ENCODE results near the gene SLC2A4RG. TPM values are rescaled to one million over a fixed set of nuclear protein-coding genes. Genes with fewer than 3 reads are reported as not detected.

SLC2A4RG gene
- total and polyA plus RNA-seq, 2 of the 13 experiments (the other 11 are each of a cell fraction or from before 2014, with no cell fraction given), result 91.4 to 95.9 TPM

DNA sequence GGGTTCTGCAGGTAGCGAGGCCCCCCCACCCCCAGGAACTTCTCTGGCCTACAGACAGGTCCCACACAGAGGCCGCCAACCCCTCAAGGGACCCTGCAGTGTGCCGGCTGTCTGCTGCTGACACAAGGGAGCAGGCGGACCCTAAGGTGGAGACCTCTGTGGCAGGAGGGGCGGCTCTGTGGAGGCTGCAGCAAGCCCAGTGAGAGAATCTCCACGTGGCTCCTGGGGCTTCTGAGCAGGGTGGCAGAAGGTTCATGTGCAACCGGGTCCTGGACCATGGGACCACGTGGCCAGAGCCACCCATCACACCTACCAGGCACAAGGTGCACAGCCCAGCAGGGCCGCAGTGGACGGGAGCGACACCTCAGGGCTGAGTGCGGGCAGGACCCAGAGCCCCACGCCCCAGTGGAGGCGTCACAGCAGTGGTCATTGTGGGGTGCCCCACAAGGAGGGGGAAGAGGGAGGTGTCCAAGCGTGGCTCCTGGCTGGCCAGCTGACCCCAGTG is 36.1 kb upstream of the SLC2A4RG start (continued):
- TF ChIP-seq, protein P1, sequence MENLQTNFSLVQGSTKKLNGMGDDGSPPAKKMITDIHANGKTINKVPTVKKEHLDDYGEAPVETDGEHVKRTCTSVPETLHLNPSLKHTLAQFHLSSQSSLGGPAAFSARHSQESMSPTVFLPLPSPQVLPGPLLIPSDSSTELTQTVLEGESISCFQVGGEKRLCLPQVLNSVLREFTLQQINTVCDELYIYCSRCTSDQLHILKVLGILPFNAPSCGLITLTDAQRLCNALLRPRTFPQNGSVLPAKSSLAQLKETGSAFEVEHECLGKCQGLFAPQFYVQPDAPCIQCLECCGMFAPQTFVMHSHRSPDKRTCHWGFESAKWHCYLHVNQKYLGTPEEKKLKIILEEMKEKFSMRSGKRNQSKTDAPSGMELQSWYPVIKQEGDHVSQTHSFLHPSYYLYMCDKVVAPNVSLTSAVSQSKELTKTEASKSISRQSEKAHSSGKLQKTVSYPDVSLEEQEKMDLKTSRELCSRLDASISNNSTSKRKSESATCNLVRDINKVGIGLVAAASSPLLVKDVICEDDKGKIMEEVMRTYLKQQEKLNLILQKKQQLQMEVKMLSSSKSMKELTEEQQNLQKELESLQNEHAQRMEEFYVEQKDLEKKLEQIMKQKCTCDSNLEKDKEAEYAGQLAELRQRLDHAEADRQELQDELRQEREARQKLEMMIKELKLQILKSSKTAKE (CRISPR knock-in tag; IDR thresholded peaks at IDR 0.05; ENCODE audit: borderline replicate concordance), result no peak
- 0 out of 2 replicates have a peak, but pooled peaks have one; percentile 54 for TF ChIP-seq NFIB (CRISPR knock-in tag; IDR thresholded peaks at IDR 0.05; ENCODE audit: borderline replicate concordance)

DNA sequence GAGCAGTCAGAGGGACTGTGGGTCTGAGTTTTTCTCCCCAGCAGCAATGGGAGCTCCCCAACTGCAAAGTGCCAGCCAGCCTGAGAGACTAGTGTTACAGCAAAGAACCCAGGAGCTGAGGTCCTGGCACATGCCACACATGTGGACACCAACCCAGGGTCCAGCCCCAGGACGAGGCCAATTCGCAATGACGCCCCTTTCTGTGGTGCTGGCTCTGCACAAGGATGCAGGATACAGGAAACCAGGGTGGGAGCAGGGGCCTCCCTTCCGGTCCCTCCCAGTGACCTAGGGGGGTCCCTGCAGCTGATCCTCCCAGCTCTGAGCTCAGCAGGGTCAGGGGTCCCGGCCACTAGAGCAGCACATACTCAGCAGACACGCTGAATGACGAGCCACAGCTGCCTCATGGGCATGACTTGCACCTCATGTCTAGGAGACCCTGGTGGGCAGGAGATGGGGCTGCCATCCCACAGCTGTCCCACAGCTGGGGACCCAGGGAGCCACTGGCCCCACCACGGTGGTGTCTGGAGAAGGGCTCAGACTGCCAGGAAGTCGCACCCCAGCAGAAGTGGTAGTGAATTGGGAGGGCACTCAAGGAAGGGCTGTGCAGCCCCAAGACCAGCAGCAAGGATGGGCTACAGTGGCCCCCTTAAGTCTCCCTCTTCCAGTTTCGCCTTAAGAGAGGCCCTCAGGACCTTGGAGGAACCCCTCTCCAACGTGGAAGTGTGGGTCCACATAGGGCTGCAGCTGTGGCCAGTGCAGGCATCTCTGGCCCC is 35.4 kb upstream of the SLC2A4RG start:
- ATAC-seq, result no peak
- ChIA-PET POLR2A (interaction anchor here (1.5 to 12.4 kb wide), 2 partner anchors 32 to 41 kb away, joined by 5 to 190 read pairs; partner anchors contain the start of genes LIME1 and SLC2A4RG), CTCF (ENCODE audit: low intra/inter-chr PET ratio, low total read pairs) (no interaction called here)
- TF ChIP-seq SAFB2 (CRISPR knock-in tag; IDR thresholded peaks at IDR 0.05; ENCODE audit: borderline replicate concordance, low read depth) (0 out of 2 replicates have a peak, but pooled peaks have one; percentile 29), HOXA5 (CRISPR knock-in tag; IDR thresholded peaks at IDR 0.05) (no peak), ZNF776 (CRISPR knock-in tag; IDR thresholded peaks at IDR 0.05) (0 out of 2 replicates have a peak, but pooled peaks have one; percentile 35), ZNF136 (CRISPR knock-in tag; IDR thresholded peaks at IDR 0.05; ENCODE audit: low read depth) (no peak), NFIB (CRISPR knock-in tag; IDR thresholded peaks at IDR 0.05; ENCODE audit: borderline replicate concordance) (0 out of 2 replicates have a peak, but pooled peaks have one; percentile 7), AGO2 (optimal IDR thresholded peaks at IDR 0.05; ENCODE audit: low read depth, low read length) (peak; percentile 69)
- WGBS (ENCODE audit: low lambda C conversion rate), result 96% methylated on average over 10 of the region's 11 CpGs
- intact Hi-C loops (cut with micrococcal nuclease; ENCODE audit: unreplicated experiment), result no loop called here
- no TSS peak for BruUV-seq (replicated peaks)
- Histone ChIP-seq H3K4me1 (ENCODE audit: insufficient read depth, low read length) (peaks cover 17% of the 10 kb centered on the region), H2AFZ (ENCODE audit: low read length) (no peak overlapping the region), H3K9me3 (ENCODE audit: low read length) (no peaks in the 10 kb centered on the region), H3K79me2 (ENCODE audit: insufficient read depth, low read length) (peaks cover 33% of the 10 kb centered on the region), H3K36me3 (replicated peaks in 1 of 2; ENCODE audit: control insufficient read depth in 1 of 2, insufficient read depth in 2 of 2, low read length in 2 of 2) (peaks cover 17 to 35% of the 10 kb centered on the region in 2 experiments), H3K27me3 (ENCODE audit: control insufficient read depth in 1 of 2, insufficient read depth in 2 of 2, low read length in 2 of 2) (no peaks in the 10 kb centered on the region; a peak in 1 of 5 replicates), H4K20me1 (ENCODE audit: insufficient read depth, low read length) (peaks cover 10% of the 10 kb centered on the region; the same call in 1 of the 2 replicates), H3K27ac (ENCODE audit: extremely low read length, insufficient read depth, low read length) (no peak overlapping the region), H3K4me2 (ENCODE audit: low read depth, low read length) (no peak overlapping the region), H3K9ac (ENCODE audit: insufficient read depth, low read depth, low read length) (no peak overlapping the region), H3K4me3 (replicated peaks in 1 of 3; ENCODE audit: insufficient read depth in 1 of 3, low read depth in 2 of 3, low read length in 3 of 3) (no peak overlapping the region)
- in situ Hi-C loops (cut with HindIII; ENCODE audit: extremely low pct_ligation_motif_present, low pct_unique_long_range_greater_than_20kb), result loop anchor here (10.0 kb wide), 1 partner anchor 81 kb away; no protein-coding TSS in a partner anchor
- DNase-seq (ENCODE audit: low spot score), result no peak
- no peak for FAIRE-seq

Measured in HepG2 (cell line).